SW 1271 (cell line): Measurements from ENCODE around the gene LYPD5.
"Not testable (repeated sequence)": the region's sequence is repeated elsewhere in the genome, so short reads cannot be mapped to it uniquely, and the experiment has no call there.

Experiments used
- DNase-seq, 2 experiments: peaks; one replicate each; lab custom pipeline; 2025; lab: John Stamatoyannopoulos, UW

Gene LYPD5

GRCh38 chr19:43806401-43806800 is 4.2 kb upstream of the LYPD5 start:
- DNase-seq: not testable (repeated sequence)

GRCh38 chr19:43804432-43804831 is 2.2 kb upstream of the LYPD5 start:
- no peak for DNase-seq

GRCh38 chr19:43799502-43800142 is 2.6 kb downstream of the LYPD5 start:
- DNase-seq: no peak

- no peak for DNase-seq
Measured at GRCh38 chr19:43798546-43799409, 3.5 kb downstream of the LYPD5 start.

- no peak for DNase-seq
Measured at GRCh38 chr19:43798026-43798545, 4.2 kb downstream of the LYPD5 start.

GRCh38 chr19:43797556-43797955 is 4.7 kb downstream of the LYPD5 start:
- DNase-seq: no peak

- no peak for DNase-seq
Measured at GRCh38 chr19:43797118-43797517, 5.1 kb downstream of the LYPD5 start.

- no peak for DNase-seq
Measured at GRCh38 chr19:43790587-43790986, 11.7 kb downstream of the LYPD5 start.

- DNase-seq: no peak
Measured at GRCh38 chr19:43789029-43789428, 13.2 kb downstream of the LYPD5 start.

- no peak for DNase-seq
Measured at GRCh38 chr19:43786665-43787064, 15.6 kb downstream of the LYPD5 start.

GRCh38 chr19:43784981-43785808 is 17.1 kb downstream of the LYPD5 start:
- peak; percentile 65 to 79 for DNase-seq

GRCh38 chr19:43784241-43784980 is 17.8 kb downstream of the LYPD5 start:
- peak; percentile 34 to 55 for DNase-seq

GRCh38 chr19:43783636-43784035 is 18.6 kb downstream of the LYPD5 start:
- DNase-seq: no peak

GRCh38 chr19:43782689-43783231 is 19.5 kb downstream of the LYPD5 start:
- DNase-seq: no peak

- no peak for DNase-seq
Measured at GRCh38 chr19:43782311-43782660, 20.0 kb downstream of the LYPD5 start.

- DNase-seq: no peak
Measured at GRCh38 chr19:43781630-43782310, 20.5 kb downstream of the LYPD5 start.

- DNase-seq: peak in 1 of 2 experiments; percentile 57
Measured at GRCh38 chr19:43780706-43781525, 21.3 kb downstream of the LYPD5 start, which contains the start of gene KCNN4. TSS of gene KCNN4 (minus strand) at chr19:43780973. CDS start at chr19:43780861, 112 bp downstream.

GRCh38 chr19:43779820-43780219 is 22.4 kb downstream of the LYPD5 start:
- DNase-seq: no peak

GRCh38 chr19:43779147-43779819 is 23.0 kb downstream of the LYPD5 start:
- DNase-seq: no peak
